Neuronal stem cell (in vitro differentiated cells): Measurements from ENCODE around the gene HOXA5.

Experiments
- DNase-seq: peaks from one replicate; pipeline ENCODE4 v3.0.0-alpha.2; 2013; ENCODE audit warnings: low spot score
- H2AFZ ChIP-seq: one replicate; pipeline ENCODE4 v1.6.1; 2013; ENCODE audit warnings: mild to moderate bottlenecking, low read length, inconsistent platforms
- H2AK5ac ChIP-seq: 2 replicates; pipeline ENCODE4 v1.6.1; 2013; ENCODE audit warnings: low read depth, mild to moderate bottlenecking, inconsistent platforms, low read length, moderate library complexity, mixed read lengths
- H2BK120ac ChIP-seq: 2 replicates; pipeline ENCODE4 v1.6.1; 2013; ENCODE audit warnings: low read depth, mild to moderate bottlenecking, inconsistent platforms, low read length, moderate library complexity, mixed read lengths
- H2BK12ac ChIP-seq: one replicate; pipeline ENCODE4 v1.6.1; 2013; ENCODE audit warnings: low read length, inconsistent platforms
- H2BK15ac ChIP-seq: 2 replicates; pipeline ENCODE4 v1.6.1; 2013; ENCODE audit warnings: mild to moderate bottlenecking, low read length, inconsistent platforms, mixed read lengths
- H2BK5ac ChIP-seq: one replicate; pipeline ENCODE4 v1.6.1; 2013; ENCODE audit warnings: inconsistent platforms, mild to moderate bottlenecking, low read length, moderate library complexity
- H3K14ac ChIP-seq: one replicate; pipeline ENCODE4 v1.6.1; 2013; ENCODE audit warnings: low read length, inconsistent platforms
- H3K18ac ChIP-seq: 2 replicates; pipeline ENCODE4 v1.6.1; 2013; ENCODE audit warnings: low read length, inconsistent platforms
- H3K23ac ChIP-seq: 2 replicates; pipeline ENCODE4 v1.6.1; 2013; ENCODE audit warnings: low read depth, mild to moderate bottlenecking, mixed read lengths, low read length, inconsistent platforms; ENCODE audit not compliant: poor library complexity
- H3K27ac ChIP-seq: replicated peaks from 3 replicates; pipeline ENCODE4 v1.5.1; 2013; ENCODE audit warnings: low read length, inconsistent platforms
- H3K27me3 ChIP-seq, 3 experiments: 2 replicates each; pipeline ENCODE4 v1.6.1; 2013; ENCODE audit warnings: low read length in 3 of 3, mild to moderate bottlenecking in 2 of 3, inconsistent platforms in 1 of 3, low read depth in 1 of 3, mixed read lengths in 1 of 3, moderate library complexity in 1 of 3; ENCODE audit not compliant: control insufficient read depth in 3 of 3, insufficient read depth in 3 of 3
- H3K36me3 ChIP-seq, 2 donors: replicated peaks in 1 of 2; 2 replicates each; pipeline ENCODE4 v1.6.1; 2013; ENCODE audit warnings: low read length in 2 of 2; ENCODE audit not compliant: control insufficient read depth in 2 of 2, insufficient read depth in 2 of 2
- H3K4ac ChIP-seq: 2 replicates; pipeline ENCODE4 v1.6.1; 2013; ENCODE audit warnings: inconsistent platforms, mild to moderate bottlenecking, low read length, moderate library complexity
- H3K4me1 ChIP-seq, 2 donors: 1 replicate in 1 of 2; 2 replicates in 1 of 2; pipeline ENCODE4 v1.6.1; 2013; ENCODE audit warnings: low read length in 2 of 2, low read depth in 1 of 2; ENCODE audit not compliant: control insufficient read depth in 2 of 2, insufficient read depth in 1 of 2
- H3K4me2 ChIP-seq: one replicate; pipeline ENCODE4 v1.6.1; 2013; ENCODE audit warnings: mild to moderate bottlenecking, low read length, inconsistent platforms; ENCODE audit not compliant: insufficient read depth, poor library complexity, severe bottlenecking
- H3K4me3 ChIP-seq, 2 donors: 2 replicates each; pipeline ENCODE4 v1.5.1; 2013; ENCODE audit warnings: low read length in 2 of 2, mild to moderate bottlenecking in 2 of 2, inconsistent platforms in 1 of 2, moderate library complexity in 1 of 2
- H3K79me1 ChIP-seq: one replicate; pipeline ENCODE4 v1.6.1; 2013; ENCODE audit warnings: low read depth, mild to moderate bottlenecking, inconsistent platforms, low read length, moderate library complexity
- H3K9ac ChIP-seq: one replicate; pipeline ENCODE4 v1.6.1; 2013; ENCODE audit warnings: mild to moderate bottlenecking, low read depth, low read length, inconsistent platforms; ENCODE audit not compliant: poor library complexity
- H3K9me3 ChIP-seq, 2 donors: replicated peaks in 1 of 2; 2 replicates each; pipeline versions ENCODE3 to v1.6.1; 2013; ENCODE audit warnings: low read length in 2 of 2, mild to moderate bottlenecking in 2 of 2, inconsistent platforms in 1 of 2, low read depth in 1 of 2, mixed read lengths in 1 of 2, moderate library complexity in 1 of 2; ENCODE audit not compliant: control insufficient read depth in 2 of 2, insufficient read depth in 1 of 2
- H4K8ac ChIP-seq: one replicate; pipeline ENCODE4 v1.6.1; 2013; ENCODE audit warnings: low read depth, mild to moderate bottlenecking, inconsistent platforms, low read length, moderate library complexity
- H4K91ac ChIP-seq: one replicate; pipeline ENCODE4 v1.6.1; 2013; ENCODE audit warnings: low read length, low read depth, mild to moderate bottlenecking, inconsistent platforms; ENCODE audit not compliant: poor library complexity
- WGBS, 2 donors: extraction: QIAGEN DNeasy Blood & Tissue Kit; methylation state at CpG; one replicate each; pipeline ENCODE4 v1.1.7; 2013; ENCODE audit warnings: missing lambda C conversion rate in 2 of 2, mixed read lengths in 1 of 2; ENCODE audit not compliant: insufficient read length in 2 of 2, insufficient replicate concordance in 1 of 2; ENCODE audit errors: extremely low coverage in 2 of 2; 5-methylcytosine and 5-hydroxymethylcytosine counted together

The HOXA5 gene

DNA sequence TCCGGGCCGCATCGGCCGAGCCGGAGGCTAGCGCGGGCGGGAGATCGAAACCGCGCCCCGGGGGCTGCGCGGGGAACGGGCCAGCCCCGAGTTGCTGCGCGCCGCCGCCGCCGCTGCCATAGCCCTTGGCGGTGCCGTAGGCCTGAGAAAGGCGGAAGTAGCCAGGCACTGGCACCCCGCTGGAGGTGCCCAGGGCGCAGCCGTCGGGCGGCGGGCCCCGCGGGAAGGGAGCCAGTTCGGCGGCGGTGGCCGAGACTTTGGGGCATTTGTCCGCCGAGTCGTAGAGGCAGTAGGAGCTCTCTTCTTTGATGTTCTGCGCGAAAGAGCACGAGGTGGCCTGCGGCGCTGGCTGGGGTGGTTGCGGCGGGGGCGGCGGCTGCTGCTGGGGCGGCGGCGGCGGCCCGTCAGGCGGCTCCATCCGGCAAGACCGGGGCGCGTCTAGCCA lies 30.1 kb upstream of the HOXA5 start:
- Histone ChIP-seq H3K4me2 (no peak overlapping the region), H3K18ac (no peak overlapping the region), H4K8ac (no peak overlapping the region), H3K9me3 (peaks cover 0 to 16% of the 10 kb centered on the region in 2 donors), H2AFZ (peak overlapping the region; percentile 85), H3K14ac (no peak overlapping the region), H3K9ac (no peak overlapping the region), H3K4ac (no peak overlapping the region), H4K91ac (no peak overlapping the region), H3K4me1 (no peaks in the 10 kb centered on the region), H2BK5ac (peak overlapping the region; percentile 39), H3K4me3 (no peak overlapping the region), H2BK120ac (no peak overlapping the region), H2BK15ac (no peak overlapping the region), H3K23ac (peak overlapping the region; percentile 80), H2BK12ac (no peak overlapping the region), H3K36me3 (no peaks in the 10 kb centered on the region), H3K79me1 (no peaks in the 10 kb centered on the region), H2AK5ac (no peak overlapping the region), H3K27me3 (peaks cover 75 to 99% (median 94%) of the 10 kb centered on the region in 3 experiments), H3K27ac (no peak overlapping the region)
- DNase-seq = no peak
- no CpG with 5 or more reads among the region's 59 CpGs for WGBS, 2 donors

DNA sequence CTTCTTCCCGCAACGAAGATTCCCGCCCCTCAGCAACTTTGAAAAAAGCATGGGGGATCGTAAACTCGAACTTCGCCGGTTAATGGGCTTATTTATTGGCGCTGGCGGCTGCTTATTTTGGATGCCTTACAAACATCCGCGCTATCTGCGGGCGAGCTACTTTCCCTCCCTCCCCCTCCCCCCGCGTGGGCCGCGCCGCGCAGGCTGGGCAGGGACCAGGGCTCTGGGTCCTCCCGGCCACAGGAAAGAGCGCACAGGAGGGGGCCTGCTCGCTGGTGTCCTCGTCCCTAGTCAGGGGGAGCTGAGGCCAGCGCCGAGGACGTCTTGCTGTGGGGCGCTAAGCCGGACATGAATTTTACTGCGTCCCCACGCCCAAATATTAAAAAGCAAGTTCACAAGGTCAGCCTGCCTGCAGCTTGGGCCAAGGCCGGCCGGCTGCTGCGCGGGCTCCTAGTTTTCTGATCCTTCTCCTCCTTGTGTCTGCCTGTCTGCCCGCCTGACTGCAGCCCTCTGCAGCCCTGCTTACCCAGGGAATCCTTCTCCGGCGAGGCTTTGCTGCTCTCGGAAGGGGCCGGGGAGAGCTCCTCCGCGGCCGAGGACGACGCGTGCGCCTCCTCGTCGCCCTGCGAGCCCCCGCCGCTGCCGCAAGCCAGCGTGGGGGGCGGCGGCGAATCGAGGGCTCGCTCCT lies 29.5 kb upstream of the HOXA5 start:
- no peak overlapping the region for H3K27ac ChIP-seq
- no peak for DNase-seq
- no peak overlapping the region for H3K18ac ChIP-seq
- peak overlapping the region; percentile 70 for H3K23ac ChIP-seq
- no peak overlapping the region for H2BK5ac ChIP-seq
- no peaks in the 10 kb centered on the region for H3K4me1 ChIP-seq
- no peak overlapping the region for H3K14ac ChIP-seq
- no peak overlapping the region for H2BK120ac ChIP-seq
- no peaks in the 10 kb centered on the region for H3K36me3 ChIP-seq
- H4K8ac ChIP-seq = no peak overlapping the region
- H4K91ac ChIP-seq = no peak overlapping the region
- H2BK12ac ChIP-seq = no peak overlapping the region
- peaks cover 0 to 16% of the 10 kb centered on the region in 2 donors for H3K9me3 ChIP-seq
- peak overlapping the region; percentile 11 for H3K4me2 ChIP-seq
- WGBS, 2 donors = no CpG with 5 or more reads among the region's 58 CpGs
- no peak overlapping the region for H2AK5ac ChIP-seq
- no peaks in the 10 kb centered on the region for H3K79me1 ChIP-seq
- peak overlapping the region; percentile 85 for H2AFZ ChIP-seq
- no peak overlapping the region for H3K4me3 ChIP-seq
- H2BK15ac ChIP-seq = no peak overlapping the region
- no peak overlapping the region for H3K9ac ChIP-seq
- H3K4ac ChIP-seq = no peak overlapping the region
- H3K27me3 ChIP-seq = peaks cover 80 to 99% (median 94%) of the 10 kb centered on the region in 3 experiments

DNA sequence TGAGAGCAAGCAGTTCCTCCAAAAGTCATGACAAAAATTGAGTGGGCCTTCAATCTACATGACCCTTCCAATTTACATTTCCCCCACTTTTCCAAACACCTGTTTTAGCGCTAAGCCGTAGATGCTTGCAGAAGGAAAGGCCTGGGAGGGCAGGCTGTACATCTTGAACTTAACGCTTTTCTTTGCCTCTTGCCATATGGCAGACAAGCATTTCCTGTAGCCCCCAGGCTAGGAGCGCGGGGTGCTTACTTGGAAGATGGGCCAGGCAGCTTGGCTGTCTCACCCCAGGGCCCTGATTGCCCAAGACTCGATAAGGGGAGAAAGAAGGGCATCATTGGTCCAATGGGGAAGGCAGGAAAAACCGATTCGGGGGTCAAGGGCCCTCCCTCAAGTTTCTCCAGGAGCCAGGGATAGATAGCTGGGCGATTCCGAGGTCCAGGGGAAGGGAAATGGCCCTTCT lies 28.9 kb upstream of the HOXA5 start:
- H2BK15ac ChIP-seq = no peak overlapping the region
- peaks cover 81 to 99% (median 94%) of the 10 kb centered on the region in 3 experiments for H3K27me3 ChIP-seq
- H3K4me3 ChIP-seq = no peak overlapping the region
- no peak overlapping the region for H2BK12ac ChIP-seq
- H3K4me1 ChIP-seq = no peaks in the 10 kb centered on the region
- no peak overlapping the region for H2BK5ac ChIP-seq
- H3K14ac ChIP-seq = no peak overlapping the region
- no peak overlapping the region for H3K4ac ChIP-seq
- no peak for DNase-seq
- H3K9me3 ChIP-seq = peaks cover 0 to 16% of the 10 kb centered on the region in 2 donors
- no peaks in the 10 kb centered on the region for H3K36me3 ChIP-seq
- H3K18ac ChIP-seq = no peak overlapping the region
- no CpG with 5 or more reads among the region's 10 CpGs for WGBS, 2 donors
- no peak overlapping the region for H2AFZ ChIP-seq
- no peak overlapping the region for H4K91ac ChIP-seq
- H3K27ac ChIP-seq = no peak overlapping the region
- H2BK120ac ChIP-seq = no peak overlapping the region
- no peak overlapping the region for H4K8ac ChIP-seq
- H3K9ac ChIP-seq = no peak overlapping the region
- H3K23ac ChIP-seq = no peak overlapping the region
- no peaks in the 10 kb centered on the region for H3K79me1 ChIP-seq
- H2AK5ac ChIP-seq = no peak overlapping the region
- no peak overlapping the region for H3K4me2 ChIP-seq

DNA sequence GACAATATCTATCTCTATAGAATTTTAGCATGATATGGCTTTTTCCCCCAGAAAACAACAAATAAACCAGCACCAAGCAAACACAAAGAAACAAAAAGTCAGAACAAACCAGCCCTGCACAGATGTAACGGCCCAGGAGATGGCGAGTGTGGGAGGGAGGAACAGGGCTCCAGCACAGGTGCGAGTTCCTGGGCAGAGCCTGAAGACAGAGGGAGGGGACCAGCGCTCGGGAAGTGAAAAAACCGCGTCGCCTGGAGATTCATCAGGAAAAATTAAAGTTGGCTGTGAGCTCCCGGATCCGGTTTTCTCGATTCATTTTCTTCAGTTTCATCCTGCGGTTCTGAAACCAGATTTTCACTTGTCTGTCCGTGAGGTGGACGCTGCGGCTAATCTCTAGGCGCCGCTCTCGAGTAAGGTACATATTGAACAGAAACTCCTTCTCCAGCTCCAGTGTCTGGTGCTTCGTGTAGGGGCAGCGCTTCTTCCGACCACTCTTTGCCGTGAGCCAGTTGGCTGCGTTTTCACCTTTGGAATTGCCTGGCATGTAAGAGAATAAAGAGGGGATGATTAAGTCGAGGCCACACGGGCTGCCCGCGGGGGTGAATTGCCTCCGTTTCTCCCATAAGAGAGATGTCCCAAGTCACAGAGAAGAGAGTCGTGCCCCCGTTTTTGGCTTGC lies 28.3 kb upstream of the HOXA5 start:
- H4K8ac ChIP-seq = no peak overlapping the region
- H2AK5ac ChIP-seq = no peak overlapping the region
- peaks cover 83 to 99% (median 94%) of the 10 kb centered on the region in 3 experiments for H3K27me3 ChIP-seq
- no peak overlapping the region for H2BK120ac ChIP-seq
- H3K36me3 ChIP-seq = no peaks in the 10 kb centered on the region
- WGBS, 2 donors = no CpG with 5 or more reads among the region's 30 CpGs
- no peak overlapping the region for H3K4me3 ChIP-seq
- DNase-seq = no peak
- no peak overlapping the region for H2AFZ ChIP-seq
- H3K9ac ChIP-seq = no peak overlapping the region
- no peak overlapping the region for H3K23ac ChIP-seq
- H3K4ac ChIP-seq = no peak overlapping the region
- no peak overlapping the region for H3K18ac ChIP-seq
- H3K4me2 ChIP-seq = no peak overlapping the region
- H3K79me1 ChIP-seq = no peaks in the 10 kb centered on the region
- peaks cover 0 to 16% of the 10 kb centered on the region in 2 donors for H3K9me3 ChIP-seq
- H3K14ac ChIP-seq = no peak overlapping the region
- no peaks in the 10 kb centered on the region for H3K4me1 ChIP-seq
- H3K27ac ChIP-seq = no peak overlapping the region
- H2BK15ac ChIP-seq = no peak overlapping the region
- H2BK12ac ChIP-seq = no peak overlapping the region
- no peak overlapping the region for H2BK5ac ChIP-seq
- no peak overlapping the region for H4K91ac ChIP-seq
